Astrocyte of the hippocampus (primary cell): ENCODE data around the gene CFL2.

Source experiments
- DNase-seq: peaks from one replicate; pipeline ENCODE4 v3.0.0; 2011; ENCODE audit warnings: low read depth, low spot score

CFL2 gene

DNA sequence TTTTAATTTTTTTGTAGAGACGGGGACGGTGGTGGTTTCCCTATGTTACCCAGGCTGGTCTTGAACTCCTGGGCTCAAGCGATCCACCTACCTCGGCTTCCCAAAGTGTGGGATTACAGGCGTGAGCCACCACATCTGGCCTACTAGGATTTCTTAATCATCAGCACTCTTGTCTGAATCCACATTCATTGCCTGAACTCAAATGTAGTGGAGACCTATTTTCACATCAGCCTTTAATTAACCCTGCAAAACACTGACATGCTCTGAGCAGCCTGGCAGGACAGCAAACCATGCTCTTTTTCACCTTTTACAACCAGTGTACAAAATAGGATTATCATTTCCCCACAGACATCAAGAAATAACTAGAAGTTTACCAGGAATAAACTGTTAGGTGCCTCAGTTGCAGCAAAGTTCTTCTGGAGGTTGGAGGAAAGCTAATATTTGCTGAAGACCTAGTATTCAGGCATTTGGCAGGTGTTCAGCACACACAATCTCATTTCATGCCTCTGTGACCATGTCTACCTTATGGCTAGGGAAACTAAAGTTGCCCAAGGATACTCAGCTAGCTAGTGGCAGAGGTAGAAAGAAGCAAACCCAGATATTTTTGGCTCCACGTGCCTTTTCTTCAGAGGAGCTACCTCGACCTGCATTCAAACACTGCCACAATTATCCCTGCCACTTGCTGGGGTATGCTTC, 37.7 kb downstream of the CFL2 start:
- DNase-seq = peak; percentile 52

DNA sequence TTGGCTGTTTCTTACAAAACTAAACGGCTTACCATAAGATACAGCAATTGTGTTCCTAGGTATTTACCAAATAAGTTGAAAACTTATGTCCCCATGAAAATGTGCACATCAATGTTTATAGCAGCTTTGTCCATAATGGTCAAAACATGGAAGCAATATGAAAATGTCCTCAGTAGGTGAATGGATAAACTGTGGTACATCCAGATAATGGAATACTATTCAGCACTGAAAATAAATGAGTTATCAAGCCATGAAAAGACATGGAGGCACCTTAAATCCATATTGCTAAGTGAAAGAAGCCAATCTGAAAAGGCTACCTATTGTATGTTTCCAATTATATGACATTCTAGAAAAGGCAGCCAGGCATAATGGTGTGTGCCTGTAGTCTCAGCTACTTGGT, 40.7 kb downstream of the CFL2 start:
- DNase-seq = no peak

- DNase-seq = no peak
Observed at GRCh38 chr14:34671716-34672115, 42.7 kb downstream of the CFL2 start.

DNA sequence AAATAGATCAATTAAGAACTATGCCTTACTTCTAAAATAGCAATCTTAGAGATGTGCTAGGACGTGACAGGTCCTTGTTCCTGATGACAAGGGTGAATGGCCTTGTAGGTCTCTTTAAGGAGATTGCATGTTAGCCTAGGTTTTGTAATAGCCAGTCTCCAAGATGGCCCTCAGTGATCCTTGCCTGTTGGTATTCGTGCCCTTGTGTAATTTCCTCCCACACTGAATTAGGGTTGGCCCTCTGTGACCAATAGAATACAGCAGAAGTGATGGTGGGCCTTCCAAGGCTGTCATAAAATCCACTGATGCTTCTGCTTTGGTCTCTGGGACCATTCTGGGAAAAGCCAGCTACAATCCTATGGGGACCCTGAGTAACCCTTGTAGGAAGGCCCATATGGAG, 46.3 kb downstream of the CFL2 start:
- no peak for DNase-seq

DNA sequence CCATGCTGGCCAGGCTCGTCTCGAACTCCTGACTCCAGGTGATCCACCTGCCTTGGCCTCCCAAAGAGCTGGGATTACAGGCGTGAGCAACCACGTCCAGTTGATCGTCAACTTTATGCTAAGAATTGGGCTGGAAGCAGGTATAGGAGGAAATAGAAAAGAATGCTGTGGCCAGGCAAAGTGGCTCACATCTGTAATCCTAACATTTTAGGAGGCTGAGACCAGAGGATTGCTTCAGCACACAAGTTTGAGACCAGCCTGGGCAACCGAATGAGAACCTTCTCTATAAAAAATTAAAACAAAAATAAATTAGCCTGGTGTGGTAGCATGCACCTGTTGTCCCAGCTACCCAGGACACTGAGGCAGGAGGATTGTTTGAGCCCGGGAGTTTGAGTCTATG, 47.4 kb downstream of the CFL2 start:
- DNase-seq = no peak

GRCh38 chr14:34665785-34666435, 48.5 kb downstream of the CFL2 start:
- DNase-seq = peak; percentile 62

- no peak for DNase-seq
Observed at GRCh38 chr14:34662561-34663088, 51.8 kb downstream of the CFL2 start.

DNA sequence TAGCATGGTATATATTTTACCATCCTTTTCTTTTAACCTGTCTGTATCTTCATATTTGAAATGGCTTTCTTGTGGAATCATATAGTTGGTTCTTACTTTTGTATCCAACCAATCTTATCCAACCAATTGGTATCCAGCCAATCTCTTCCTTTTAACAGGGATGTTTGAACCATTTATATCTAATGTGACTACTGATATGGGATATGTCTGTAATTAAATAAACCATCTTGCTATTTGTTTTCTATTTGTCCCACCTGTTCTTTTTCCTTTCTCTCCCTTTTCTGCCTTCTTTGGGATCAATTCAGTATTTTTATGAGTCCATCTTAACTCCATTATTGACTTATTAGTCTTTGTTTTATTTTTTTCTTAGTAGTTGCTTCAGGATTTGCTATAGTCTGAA, 53.6 kb downstream of the CFL2 start:
- DNase-seq = no peak
